GM19099 (cell line): ENCODE measurements around the gene RUBCNL.

Source experiments
- POLR2A ChIP-seq: IDR thresholded peaks from 3 replicates; pipeline ENCODE4 v1.6.1; 2011; ENCODE audit warnings: low read depth; ENCODE audit not compliant: insufficient read length; ENCODE audit errors: extremely low read depth

Gene RUBCNL

GRCh38 chr13:46355088-46355468 lies 32.0 kb downstream of the RUBCNL start:
- TF ChIP-seq POLR2A = no peak

GRCh38 chr13:46354156-46355087 lies 32.6 kb downstream of the RUBCNL start:
- no peak for TF ChIP-seq POLR2A

GRCh38 chr13:46352805-46353204 lies 34.2 kb downstream of the RUBCNL start:
- no peak for TF ChIP-seq POLR2A

GRCh38 chr13:46350003-46350402 lies 37.0 kb downstream of the RUBCNL start:
- TF ChIP-seq POLR2A = no peak

- TF ChIP-seq POLR2A = no peak
Measured at GRCh38 chr13:46348961-46349360, 38.1 kb downstream of the RUBCNL start.

- no peak for TF ChIP-seq POLR2A
Measured at GRCh38 chr13:46347277-46347676, 39.8 kb downstream of the RUBCNL start.

DNA sequence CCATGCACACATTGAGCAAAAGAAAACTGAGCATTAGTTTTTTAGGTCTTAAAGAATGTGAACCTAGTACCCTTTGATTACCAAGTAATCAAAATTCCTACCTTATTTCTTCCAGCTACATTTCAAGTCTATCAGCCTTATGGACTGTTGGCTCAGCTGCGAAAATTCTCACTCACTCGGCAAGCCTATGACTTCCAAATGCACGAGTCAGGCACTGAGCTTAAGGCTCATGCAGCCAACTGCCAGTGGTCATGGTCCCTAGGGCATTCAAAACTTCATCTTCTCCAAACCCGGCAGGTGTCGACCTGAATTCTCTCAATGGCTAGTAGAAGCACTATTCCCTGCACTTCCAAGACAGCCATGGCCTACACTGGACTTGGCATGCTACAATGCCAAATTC lies 41.2 kb downstream of the RUBCNL start:
- no peak for TF ChIP-seq POLR2A

- TF ChIP-seq POLR2A = no peak
Measured at GRCh38 chr13:46345398-46345797, 41.7 kb downstream of the RUBCNL start.

DNA sequence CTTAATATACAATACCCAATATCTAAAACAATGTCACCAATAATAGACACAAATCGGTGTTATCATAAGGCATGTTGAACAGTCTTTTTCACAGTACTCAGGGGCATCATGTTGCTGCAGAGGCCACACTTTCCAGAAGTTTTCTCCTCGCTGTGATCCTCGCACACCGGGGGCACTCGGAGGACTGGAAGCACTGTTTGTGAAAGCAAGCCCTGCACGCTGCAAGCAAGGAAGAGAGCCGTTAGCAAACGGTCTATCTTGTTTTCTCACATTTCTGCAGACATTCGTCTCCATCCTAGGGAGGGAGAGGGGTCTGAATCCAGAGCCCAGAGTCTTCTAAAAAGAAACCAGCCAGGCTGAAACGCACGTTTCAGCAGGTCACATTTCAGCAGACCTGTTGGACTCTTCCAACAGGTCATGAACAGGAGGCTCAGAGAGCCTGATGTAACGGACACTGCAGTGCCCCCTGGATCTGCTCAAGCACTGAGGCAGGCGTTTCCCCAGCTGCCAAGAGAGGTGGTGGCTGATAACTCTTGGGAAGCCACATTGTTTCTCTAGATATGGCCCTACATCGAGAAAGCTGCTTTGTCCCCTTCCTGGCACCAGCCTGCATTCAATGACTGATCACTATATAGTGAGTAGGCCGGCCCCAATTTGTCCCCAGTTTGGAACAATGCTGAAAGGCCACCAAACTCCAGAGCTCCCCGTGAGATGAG lies 43.6 kb downstream of the RUBCNL start:
- no peak for TF ChIP-seq POLR2A

DNA sequence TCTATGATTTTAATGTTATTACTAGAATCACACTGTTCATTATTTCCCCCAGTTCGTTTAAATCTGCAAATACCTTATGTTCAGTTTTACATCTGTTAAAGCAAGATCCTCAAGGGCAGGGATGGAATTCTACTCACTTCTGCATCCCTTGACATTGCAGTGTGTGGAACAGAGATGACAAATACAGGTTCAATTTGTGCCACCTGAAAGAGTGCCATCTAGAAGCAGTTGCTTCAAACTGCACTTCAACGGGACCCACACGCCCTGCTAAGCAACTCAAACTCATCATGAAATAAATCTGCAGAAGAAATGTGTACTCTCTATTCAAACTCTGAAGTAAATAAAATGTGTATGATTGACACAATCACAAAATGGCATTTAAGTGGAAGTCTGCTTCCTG lies 44.5 kb downstream of the RUBCNL start:
- no peak for TF ChIP-seq POLR2A

GRCh38 chr13:46341112-46341711 lies 45.8 kb downstream of the RUBCNL start:
- no peak for TF ChIP-seq POLR2A

DNA sequence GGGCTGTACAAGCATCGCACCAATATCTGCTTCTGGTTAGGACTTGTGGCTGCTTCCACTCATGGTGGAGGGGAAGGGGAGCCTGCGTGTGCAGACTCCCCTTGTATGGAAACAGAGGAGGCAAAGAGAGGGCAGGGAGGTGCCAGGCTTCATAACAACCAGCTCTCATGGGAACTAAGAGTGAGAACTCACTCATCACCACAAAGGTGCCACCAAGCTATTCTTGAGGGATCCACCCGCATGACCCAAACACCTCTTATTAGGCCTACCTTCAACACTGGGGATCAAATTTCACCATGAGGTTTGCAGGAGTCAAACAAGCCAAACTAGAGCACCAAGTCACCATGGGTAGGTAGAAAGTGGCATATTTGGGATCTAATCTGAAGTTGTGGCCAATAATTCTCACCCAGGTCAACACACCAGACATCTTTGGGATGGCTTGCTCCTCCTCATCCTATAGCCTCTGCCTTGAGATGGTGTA lies 46.4 kb downstream of the RUBCNL start:
- TF ChIP-seq POLR2A = no peak

GRCh38 chr13:46340011-46340410 lies 47.0 kb downstream of the RUBCNL start:
- TF ChIP-seq POLR2A = no peak

DNA sequence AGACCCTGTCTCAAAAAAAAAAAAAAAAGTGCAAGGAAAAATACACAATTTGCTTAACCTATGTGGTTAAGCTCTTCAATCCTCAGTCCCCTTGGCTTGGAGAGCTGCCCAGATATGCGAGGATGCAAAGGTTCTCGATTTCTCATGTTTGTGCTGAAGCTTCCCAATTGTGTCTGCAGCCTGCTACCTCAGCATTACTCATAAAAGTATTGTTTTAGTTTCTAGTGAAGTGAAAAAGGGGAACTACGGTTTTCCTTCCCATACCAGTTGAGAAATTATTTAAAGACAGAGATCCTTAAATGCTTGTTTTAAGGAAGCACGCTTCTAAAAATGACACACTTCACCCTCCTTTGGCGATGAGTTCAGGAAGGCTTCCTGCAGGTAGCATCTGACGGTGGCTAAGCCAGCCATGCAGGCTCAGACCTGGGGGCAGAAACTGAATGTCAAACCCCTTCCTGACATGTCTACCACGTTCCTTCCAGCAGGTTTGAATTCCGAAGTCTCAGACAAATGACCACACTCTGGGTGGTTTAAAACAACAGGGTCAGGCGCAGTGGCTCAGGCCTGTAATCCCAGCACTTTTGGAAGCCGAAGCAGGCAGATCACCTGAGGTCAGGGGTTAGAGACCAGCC lies 47.9 kb downstream of the RUBCNL start:
- no peak for TF ChIP-seq POLR2A

DNA sequence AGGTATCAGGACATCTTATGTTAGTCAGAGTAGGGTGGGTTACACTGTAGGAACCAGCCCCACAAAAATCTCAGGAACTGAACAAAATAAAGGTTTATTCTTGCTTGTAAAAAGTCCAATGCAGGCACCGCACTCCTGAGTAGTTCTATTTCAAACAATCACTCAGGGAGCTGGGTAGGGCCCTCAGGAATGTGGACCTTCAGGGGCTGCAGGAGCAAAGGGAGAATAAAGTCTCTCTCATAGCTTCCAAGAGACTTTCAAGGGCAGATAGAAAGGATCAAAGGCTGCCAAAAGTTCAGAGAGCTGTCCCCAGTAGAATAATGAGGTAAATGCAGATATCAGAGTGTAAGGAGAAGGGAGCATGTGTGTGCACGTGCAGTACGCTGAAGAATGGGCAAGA lies 49.4 kb downstream of the RUBCNL start:
- TF ChIP-seq POLR2A = no peak
